Measurements from ENCODE around the gene ANTXR1. TPM values are rescaled to one million over a fixed set of nuclear protein-coding genes. Genes with fewer than 3 reads are reported as not detected.
"Not testable (repeated sequence)": the region's sequence is repeated elsewhere in the genome, so short reads cannot be mapped to it uniquely, and the experiment has no call there.

Gene ANTXR1
- total and polyA plus RNA-seq, 2 donors = 4.4 to 7.3 TPM

GRCh38 chr2:69169655-69170389, 156.8 kb downstream of the ANTXR1 start:
- DNase-seq (ENCODE audit: low read depth in 6 of 9, low spot score in 9 of 9) = no peak

DNA sequence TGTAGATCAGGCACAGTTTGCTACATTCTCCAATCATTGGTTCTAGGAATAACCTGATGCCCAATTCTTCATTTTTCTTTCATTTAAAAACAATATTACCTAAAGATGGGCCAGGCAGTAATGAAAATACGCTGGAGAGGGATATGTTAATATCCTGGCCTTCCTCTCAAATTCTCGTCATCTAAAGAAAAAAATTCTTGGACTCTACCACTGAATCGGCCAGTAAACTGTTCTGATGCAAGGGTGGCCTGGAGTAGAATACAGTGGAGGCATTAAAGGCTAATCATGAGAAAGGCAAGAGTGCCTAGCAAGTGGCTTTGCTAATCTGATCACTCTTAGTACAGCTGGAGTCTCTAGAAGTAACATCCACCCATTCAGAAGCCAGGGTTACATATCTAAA, 157.7 kb downstream of the ANTXR1 start:
- Histone ChIP-seq H3K27me3 (ENCODE audit: control insufficient read depth in 2 of 2, insufficient read depth in 1 of 2, low read length in 1 of 2) (no peaks in the 10 kb centered on the region), H3K9me3 (ENCODE audit: control insufficient read depth in 2 of 2, insufficient read depth in 1 of 2, low read length in 1 of 2) (no peaks in the 10 kb centered on the region), H3K4me3 (ENCODE audit: low read length in 2 of 2) (no peak overlapping the region), H3K4me1 (ENCODE audit: control insufficient read depth in 2 of 2, insufficient read depth in 2 of 2, low read length in 2 of 2) (no peaks in the 10 kb centered on the region), H3K36me3 (ENCODE audit: control insufficient read depth in 2 of 2, insufficient read depth in 2 of 2, low read length in 1 of 2) (no peaks in the 10 kb centered on the region), H3K27ac (ENCODE audit: low read depth in 1 of 2, low read length in 1 of 2) (no peak overlapping the region)
- DNase-seq (ENCODE audit: low read depth in 6 of 9, low spot score in 9 of 9) = no peak
- WGBS = 93% methylated on average over 3 of the region's 3 CpGs

More at GRCh38 chr2:69169655-69170389, 156.8 kb downstream of the ANTXR1 start:
- H3K4me3 ChIP-seq (ENCODE audit: low read length in 2 of 2) = no peak overlapping the region
- no peak overlapping the region for H3K27ac ChIP-seq (ENCODE audit: low read depth in 1 of 2, low read length in 1 of 2)
- no peaks in the 10 kb centered on the region for H3K9me3 ChIP-seq (ENCODE audit: control insufficient read depth in 2 of 2, insufficient read depth in 1 of 2, low read length in 1 of 2)
- H3K4me1 ChIP-seq (ENCODE audit: control insufficient read depth in 2 of 2, insufficient read depth in 2 of 2, low read length in 2 of 2) = no peaks in the 10 kb centered on the region
- no peaks in the 10 kb centered on the region for H3K27me3 ChIP-seq (ENCODE audit: control insufficient read depth in 2 of 2, insufficient read depth in 1 of 2, low read length in 1 of 2)
- WGBS = 97% methylated on average over 11 of the region's 11 CpGs
- H3K36me3 ChIP-seq (ENCODE audit: control insufficient read depth in 2 of 2, insufficient read depth in 2 of 2, low read length in 1 of 2) = no peaks in the 10 kb centered on the region

GRCh38 chr2:69171116-69171896, 158.3 kb downstream of the ANTXR1 start:
- no peaks in the 10 kb centered on the region for H3K27me3 ChIP-seq (ENCODE audit: control insufficient read depth in 2 of 2, insufficient read depth in 1 of 2, low read length in 1 of 2)
- H3K4me1 ChIP-seq (ENCODE audit: control insufficient read depth in 2 of 2, insufficient read depth in 2 of 2, low read length in 2 of 2) = no peaks in the 10 kb centered on the region
- no peaks in the 10 kb centered on the region for H3K36me3 ChIP-seq (ENCODE audit: control insufficient read depth in 2 of 2, insufficient read depth in 2 of 2, low read length in 1 of 2)
- no peak for DNase-seq (ENCODE audit: low read depth in 6 of 9, low spot score in 9 of 9)
- no peak overlapping the region for H3K4me3 ChIP-seq (ENCODE audit: low read length in 2 of 2)
- H3K27ac ChIP-seq (ENCODE audit: low read depth in 1 of 2, low read length in 1 of 2) = no peak overlapping the region
- H3K9me3 ChIP-seq (ENCODE audit: control insufficient read depth in 2 of 2, insufficient read depth in 1 of 2, low read length in 1 of 2) = no peaks in the 10 kb centered on the region
- 89% methylated on average over 5 of the region's 5 CpGs for WGBS

GRCh38 chr2:69171897-69172525, 159.0 kb downstream of the ANTXR1 start:
- 96% methylated on average over 7 of the region's 7 CpGs for WGBS
- no peak for DNase-seq (ENCODE audit: low read depth in 6 of 9, low spot score in 9 of 9)
- H3K4me3 ChIP-seq (ENCODE audit: low read length in 2 of 2) = no peak overlapping the region
- H3K27ac ChIP-seq (ENCODE audit: low read depth in 1 of 2, low read length in 1 of 2) = no peak overlapping the region
- no peaks in the 10 kb centered on the region for H3K36me3 ChIP-seq (ENCODE audit: control insufficient read depth in 2 of 2, insufficient read depth in 2 of 2, low read length in 1 of 2)
- no peaks in the 10 kb centered on the region for H3K27me3 ChIP-seq (ENCODE audit: control insufficient read depth in 2 of 2, insufficient read depth in 1 of 2, low read length in 1 of 2)
- no peaks in the 10 kb centered on the region for H3K9me3 ChIP-seq (ENCODE audit: control insufficient read depth in 2 of 2, insufficient read depth in 1 of 2, low read length in 1 of 2)
- H3K4me1 ChIP-seq (ENCODE audit: control insufficient read depth in 2 of 2, insufficient read depth in 2 of 2, low read length in 2 of 2) = no peaks in the 10 kb centered on the region

- H3K4me3 ChIP-seq (ENCODE audit: low read length in 2 of 2) = no peak overlapping the region
- H3K27me3 ChIP-seq (ENCODE audit: control insufficient read depth in 2 of 2, insufficient read depth in 1 of 2, low read length in 1 of 2) = no peaks in the 10 kb centered on the region
- H3K9me3 ChIP-seq (ENCODE audit: control insufficient read depth in 2 of 2, insufficient read depth in 1 of 2, low read length in 1 of 2) = no peaks in the 10 kb centered on the region
- H3K4me1 ChIP-seq (ENCODE audit: control insufficient read depth in 2 of 2, insufficient read depth in 2 of 2, low read length in 2 of 2) = peaks cover 0 to 10% of the 10 kb centered on the region in 2 donors
- no peak overlapping the region for H3K27ac ChIP-seq (ENCODE audit: low read depth in 1 of 2, low read length in 1 of 2)
- H3K36me3 ChIP-seq (ENCODE audit: control insufficient read depth in 2 of 2, insufficient read depth in 2 of 2, low read length in 1 of 2) = no peaks in the 10 kb centered on the region
- 95% methylated on average over 1 of the region's 1 CpG for WGBS
- DNase-seq (ENCODE audit: low read depth in 6 of 9, low spot score in 9 of 9) = no peak
Measured at GRCh38 chr2:69173706-69174105, 160.7 kb downstream of the ANTXR1 start.

DNA sequence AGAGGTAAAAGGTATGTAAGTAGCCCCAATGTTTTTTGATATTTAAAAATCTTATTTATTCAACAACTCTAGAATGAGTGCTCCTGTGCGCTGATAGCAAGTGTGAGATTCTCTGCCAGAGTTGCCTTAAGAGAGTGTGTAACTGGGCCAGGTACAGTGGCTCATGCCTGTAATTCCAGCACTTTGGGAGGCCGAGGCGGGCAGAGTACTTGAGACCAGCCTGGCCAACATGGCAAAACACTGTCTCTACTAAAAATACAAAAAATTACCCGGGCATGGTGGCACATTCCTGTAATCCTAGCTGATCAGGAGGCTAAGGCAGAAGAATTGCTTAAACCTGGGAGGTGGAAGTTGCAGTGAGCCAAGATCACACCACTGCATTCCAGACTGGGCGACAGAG, 161.2 kb downstream of the ANTXR1 start:
- not testable (repeated sequence) for H3K27me3 ChIP-seq (ENCODE audit: control insufficient read depth in 2 of 2, insufficient read depth in 1 of 2, low read length in 1 of 2); DNase-seq (ENCODE audit: low read depth in 6 of 9, low spot score in 9 of 9); H3K27ac ChIP-seq (ENCODE audit: low read depth in 1 of 2, low read length in 1 of 2); H3K9me3 ChIP-seq (ENCODE audit: control insufficient read depth in 2 of 2, insufficient read depth in 1 of 2, low read length in 1 of 2); H3K36me3 ChIP-seq (ENCODE audit: control insufficient read depth in 2 of 2, insufficient read depth in 2 of 2, low read length in 1 of 2); H3K4me3 ChIP-seq (ENCODE audit: low read length in 2 of 2)
- 98% methylated on average over 5 of the region's 5 CpGs for WGBS
- peaks cover 0 to 10% of the 10 kb centered on the region in 2 donors for H3K4me1 ChIP-seq (ENCODE audit: control insufficient read depth in 2 of 2, insufficient read depth in 2 of 2, low read length in 2 of 2)

DNA sequence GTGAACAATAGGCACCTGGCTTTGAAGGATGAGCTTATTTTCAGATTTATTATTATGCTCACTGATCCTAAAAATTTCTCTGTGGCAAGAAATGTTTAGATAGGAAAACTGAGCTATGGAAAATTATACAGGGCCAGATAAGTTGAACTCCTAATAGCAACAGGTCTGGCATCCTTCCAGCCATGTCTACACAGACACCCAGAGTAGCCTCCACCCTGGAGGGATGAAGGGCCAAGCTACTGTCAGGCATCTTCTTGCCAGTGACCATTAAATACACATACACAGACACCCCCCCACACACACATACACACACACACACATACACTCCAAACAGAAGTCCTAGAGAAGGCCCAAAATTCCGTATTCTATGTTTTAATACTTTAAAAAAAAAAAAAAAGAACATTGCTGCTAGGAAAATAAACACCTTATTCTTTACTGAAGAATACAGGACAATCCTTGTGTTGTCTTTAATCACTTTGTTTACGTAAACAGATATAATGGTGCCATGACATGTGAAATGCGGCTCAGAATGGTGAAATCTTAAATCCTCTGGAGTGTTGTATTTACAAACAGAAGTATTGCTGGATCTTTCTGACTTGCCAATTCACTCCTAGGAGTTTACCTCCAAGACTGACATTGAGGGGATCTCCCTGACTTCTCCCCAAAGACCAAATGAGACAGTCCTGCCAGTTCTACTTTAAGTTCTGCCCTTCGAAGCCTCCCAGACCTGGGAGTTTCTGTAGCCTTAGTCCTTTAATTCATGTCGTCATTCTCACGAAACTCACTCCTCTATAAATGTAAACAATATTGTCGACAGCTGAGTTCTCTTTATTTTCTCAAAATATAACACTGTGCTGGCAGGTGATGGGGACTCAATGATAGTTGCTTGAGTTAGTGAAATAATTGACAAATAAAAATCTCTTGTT, 163.1 kb downstream of the ANTXR1 start:
- WGBS = 95% methylated on average over 7 of the region's 7 CpGs
- no peak for DNase-seq (ENCODE audit: low read depth in 6 of 9, low spot score in 9 of 9)
- H3K4me1 ChIP-seq (ENCODE audit: control insufficient read depth in 2 of 2, insufficient read depth in 2 of 2, low read length in 2 of 2) = peaks cover 0 to 10% of the 10 kb centered on the region in 2 donors

GRCh38 chr2:69177063-69177771, 164.2 kb downstream of the ANTXR1 start:
- Histone ChIP-seq H3K27me3 (ENCODE audit: control insufficient read depth in 2 of 2, insufficient read depth in 1 of 2, low read length in 1 of 2) (no peaks in the 10 kb centered on the region), H3K36me3 (ENCODE audit: control insufficient read depth in 2 of 2, insufficient read depth in 2 of 2, low read length in 1 of 2) (no peaks in the 10 kb centered on the region), H3K4me3 (ENCODE audit: low read length in 2 of 2) (no peak overlapping the region), H3K27ac (ENCODE audit: low read depth in 1 of 2, low read length in 1 of 2) (no peak overlapping the region), H3K4me1 (ENCODE audit: control insufficient read depth in 2 of 2, insufficient read depth in 2 of 2, low read length in 2 of 2) (peaks cover 0 to 10% of the 10 kb centered on the region in 2 donors), H3K9me3 (ENCODE audit: control insufficient read depth in 2 of 2, insufficient read depth in 1 of 2, low read length in 1 of 2) (no peaks in the 10 kb centered on the region)
- 41% methylated on average over 16 of the region's 16 CpGs for WGBS
- peak in 1 of 9 donors; percentile 18 for DNase-seq (ENCODE audit: low read depth in 6 of 9, low spot score in 9 of 9)

More for the DNA sequence above, 163.1 kb downstream of the ANTXR1 start:
- no peak overlapping the region for H3K27ac ChIP-seq (ENCODE audit: low read depth in 1 of 2, low read length in 1 of 2)
- no peak overlapping the region for H3K4me3 ChIP-seq (ENCODE audit: low read length in 2 of 2)
- no peaks in the 10 kb centered on the region for H3K36me3 ChIP-seq (ENCODE audit: control insufficient read depth in 2 of 2, insufficient read depth in 2 of 2, low read length in 1 of 2)
- H3K9me3 ChIP-seq (ENCODE audit: control insufficient read depth in 2 of 2, insufficient read depth in 1 of 2, low read length in 1 of 2) = no peaks in the 10 kb centered on the region
- no peaks in the 10 kb centered on the region for H3K27me3 ChIP-seq (ENCODE audit: control insufficient read depth in 2 of 2, insufficient read depth in 1 of 2, low read length in 1 of 2)
